SU-DHL-6 (cell line): Measurements from ENCODE around the gene MNT.

ENCODE experiments used
- H2AFZ ChIP-seq: fragments of 200-600 bp; sonication (generic); 2 replicates; pipeline ENCODE4 v1.6.1; 2014; ENCODE audit warnings: low read depth, mild to moderate bottlenecking, moderate library complexity, mixed read lengths, antibody characterized with exemption, low read length; ENCODE audit not compliant: severe bottlenecking
- H3F3A ChIP-seq: fragments of 200-600 bp; shearing (Covaris generic); 2 replicates; pipeline ENCODE4 v1.6.0; 2016; ENCODE audit warnings: antibody characterized with exemption, mild to moderate bottlenecking; ENCODE audit not compliant: insufficient read depth
- H3K27ac ChIP-seq: fragments of 200-600 bp; sonication (generic); 2 replicates; pipeline ENCODE4 v1.5.1; 2016; ENCODE audit warnings: low read depth, mild to moderate bottlenecking, low read length, moderate library complexity, mixed read lengths
- H3K27me3 ChIP-seq: fragments of 200-600 bp; sonication (generic), shearing (Covaris generic); 2 replicates; pipeline ENCODE4 v1.6.0; 2014; ENCODE audit warnings: mild to moderate bottlenecking, low read length
- H3K36me3 ChIP-seq: fragments of 200-600 bp; sonication (generic); 2 replicates; pipeline ENCODE4 v1.6.1; 2014; ENCODE audit warnings: mild to moderate bottlenecking, low read length, mixed read lengths
- H3K4me2 ChIP-seq: fragments of 300-600, 200-600 bp; shearing (Covaris generic), sonication (generic); 2 replicates; pipeline ENCODE4 v1.6.0; 2014; ENCODE audit warnings: low read length, low read depth, mild to moderate bottlenecking; ENCODE audit not compliant: poor library complexity, severe bottlenecking
- H3K4me3 ChIP-seq: fragments of 200-600 bp; sonication (generic); 2 replicates; pipeline ENCODE4 v1.5.1; 2014; ENCODE audit warnings: antibody characterized with exemption, low read length, mild to moderate bottlenecking, mixed read lengths; ENCODE audit not compliant: insufficient read depth, poor library complexity, severe bottlenecking
- H3K79me2 ChIP-seq: fragments of 200-600 bp; sonication (generic); 2 replicates; pipeline ENCODE4 v1.6.1; 2014; ENCODE audit warnings: mild to moderate bottlenecking, low read length, moderate library complexity; ENCODE audit not compliant: insufficient read depth
- H3K9ac ChIP-seq: fragments of 200-600 bp; sonication (generic); 2 replicates; pipeline ENCODE4 v1.7.0; 2014; ENCODE audit warnings: mild to moderate bottlenecking, low read length
- H3K9me2 ChIP-seq: fragments of 200-600 bp; sonication (generic); replicated peaks from 2 replicates; pipeline ENCODE4 v1.6.1; 2014; ENCODE audit warnings: low read length; ENCODE audit not compliant: insufficient read depth
- H3K9me3 ChIP-seq: fragments of 200-600 bp; sonication (generic); 2 replicates; pipeline ENCODE4 v1.6.1; 2014; ENCODE audit warnings: low read length, mixed read lengths; ENCODE audit not compliant: insufficient read depth
- H4K20me1 ChIP-seq: fragments of 200-600 bp; sonication (generic); 2 replicates; pipeline ENCODE4 v1.6.1; 2014; ENCODE audit warnings: low read depth, mild to moderate bottlenecking, antibody characterized with exemption, low read length, moderate library complexity, mixed read lengths
- CTCF ChIP-seq: fragments of 200-600 bp; sonication (generic); IDR thresholded peaks from one replicate; pipeline ENCODE4 v1.5.1; 2017; ENCODE audit warnings: antibody characterized with exemption, mild to moderate bottlenecking, low read length, moderate library complexity; ENCODE audit not compliant: insufficient read depth, poor library complexity, severe bottlenecking
- EZH2phosphoT487 ChIP-seq: fragments of 200-600 bp; sonication (generic), shearing (Covaris generic); conservative IDR thresholded peaks from 2 replicates; pipeline ENCODE4 v1.6.1; 2018; ENCODE audit warnings: mild to moderate bottlenecking, antibody characterized with exemption, low read length, moderate library complexity, mixed read lengths

MNT gene

GRCh38 chr17:2378905-2379304 lies 22.0 kb downstream of the MNT start:
- no peak overlapping the region for H3K4me2 ChIP-seq
- no peak overlapping the region for H2AFZ ChIP-seq
- no peak overlapping the region for H3K4me3 ChIP-seq
- no peaks in the 10 kb centered on the region for H3K27me3 ChIP-seq
- no peak overlapping the region for H3K9ac ChIP-seq
- H3K27ac ChIP-seq: no peak overlapping the region
- no peaks in the 10 kb centered on the region for H3K9me3 ChIP-seq
- no peaks in the 10 kb centered on the region for H3K79me2 ChIP-seq
- no peaks in the 10 kb centered on the region for H4K20me1 ChIP-seq
- H3K9me2 ChIP-seq: no peaks in the 10 kb centered on the region
- no peaks in the 10 kb centered on the region for H3F3A ChIP-seq
- H3K36me3 ChIP-seq: no peaks in the 10 kb centered on the region
- no peak for TF ChIP-seq EZH2phosphoT487
- TF ChIP-seq CTCF: no peak

DNA sequence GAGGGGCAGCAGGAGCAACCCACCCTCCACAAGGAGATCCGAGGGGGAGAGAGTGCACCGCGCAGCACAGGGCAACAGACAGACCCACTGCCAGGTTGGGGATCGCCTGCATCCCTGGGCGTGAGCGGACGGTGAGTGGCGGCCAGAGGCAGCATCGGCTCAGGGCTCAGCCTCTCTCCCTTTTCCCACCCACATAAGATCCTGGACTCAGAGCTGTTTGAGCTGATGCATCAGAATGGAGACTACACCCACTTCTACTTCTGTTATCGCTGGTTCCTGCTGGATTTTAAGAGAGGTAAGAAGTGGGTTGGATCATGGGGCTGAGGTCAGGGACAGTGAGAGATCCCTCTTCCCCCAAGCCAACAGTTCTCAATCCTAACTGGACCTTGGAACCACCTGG lies 23.2 kb downstream of the MNT start:
- no peaks in the 10 kb centered on the region for H3K9me2 ChIP-seq
- H3K9me3 ChIP-seq: no peaks in the 10 kb centered on the region
- H3K27ac ChIP-seq: no peak overlapping the region
- no peak overlapping the region for H2AFZ ChIP-seq
- H3F3A ChIP-seq: no peaks in the 10 kb centered on the region
- no peak overlapping the region for H3K4me3 ChIP-seq
- H3K36me3 ChIP-seq: no peaks in the 10 kb centered on the region
- H3K4me2 ChIP-seq: no peak overlapping the region
- no peaks in the 10 kb centered on the region for H3K79me2 ChIP-seq
- TF ChIP-seq EZH2phosphoT487 (no peak), CTCF (no peak)
- H3K27me3 ChIP-seq: no peaks in the 10 kb centered on the region
- no peak overlapping the region for H3K9ac ChIP-seq
- H4K20me1 ChIP-seq: no peaks in the 10 kb centered on the region

- H3K9me3 ChIP-seq: no peaks in the 10 kb centered on the region
- no peak overlapping the region for H2AFZ ChIP-seq
- H3K9ac ChIP-seq: no peak overlapping the region
- H3K4me2 ChIP-seq: no peak overlapping the region
- TF ChIP-seq EZH2phosphoT487 (no peak), CTCF (no peak)
- H3K27me3 ChIP-seq: no peaks in the 10 kb centered on the region
- no peaks in the 10 kb centered on the region for H3F3A ChIP-seq
- no peak overlapping the region for H3K27ac ChIP-seq
- no peaks in the 10 kb centered on the region for H3K9me2 ChIP-seq
- no peaks in the 10 kb centered on the region for H3K79me2 ChIP-seq
- no peak overlapping the region for H3K4me3 ChIP-seq
- H3K36me3 ChIP-seq: no peaks in the 10 kb centered on the region
- H4K20me1 ChIP-seq: no peaks in the 10 kb centered on the region
Measured at GRCh38 chr17:2376107-2376506, 24.8 kb downstream of the MNT start.

DNA sequence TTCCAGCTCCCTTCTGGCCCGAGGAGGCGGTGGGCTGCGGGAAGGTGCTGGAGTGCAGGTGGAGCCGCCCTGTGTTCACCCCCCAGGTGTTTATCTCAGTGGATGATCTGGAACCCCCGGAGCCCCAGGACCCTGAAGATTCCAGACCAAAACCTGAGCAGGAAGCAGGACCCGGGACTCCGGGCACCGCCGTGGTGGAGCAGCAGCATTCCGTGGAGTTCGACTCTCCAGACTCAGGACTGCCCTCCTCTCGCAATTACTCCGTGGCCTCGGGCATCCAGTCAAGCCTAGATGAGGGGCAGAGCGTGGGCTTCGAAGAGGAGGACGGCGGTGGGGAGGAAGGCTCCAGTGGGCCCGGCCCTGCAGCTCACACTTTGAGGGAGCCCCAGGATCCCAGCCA lies 25.5 kb downstream of the MNT start:
- H4K20me1 ChIP-seq: no peaks in the 10 kb centered on the region
- no peak overlapping the region for H3K9ac ChIP-seq
- H3K79me2 ChIP-seq: no peaks in the 10 kb centered on the region
- H3K4me3 ChIP-seq: no peak overlapping the region
- H3F3A ChIP-seq: no peaks in the 10 kb centered on the region
- no peaks in the 10 kb centered on the region for H3K36me3 ChIP-seq
- no peak overlapping the region for H2AFZ ChIP-seq
- no peaks in the 10 kb centered on the region for H3K27me3 ChIP-seq
- no peaks in the 10 kb centered on the region for H3K9me3 ChIP-seq
- no peak overlapping the region for H3K27ac ChIP-seq
- no peak overlapping the region for H3K4me2 ChIP-seq
- TF ChIP-seq EZH2phosphoT487: no peak
- TF ChIP-seq CTCF: no peak
- no peaks in the 10 kb centered on the region for H3K9me2 ChIP-seq
